Uterus (tissue), 4 donors: ENCODE results near the gene PARP9. TPM values are rescaled to one million over a fixed set of nuclear protein-coding genes. Genes with fewer than 3 reads are reported as not detected.
"Not testable (repeated sequence)": the region's sequence is repeated elsewhere in the genome, so short reads cannot be mapped to it uniquely, and the experiment has no call there.

ENCODE experiments used
- DNase-seq, 2 donors: peaks; one replicate each; pipeline ENCODE4 v3.0.0-alpha.2; 2019 to 2020
- H3K27ac ChIP-seq, 2 donors: fragments of 200-600 bp; sonication (generic); 1 replicate in 1 of 2; 2 replicates in 1 of 2; pipeline ENCODE4 v1.5.1; 2016 to 2018
- H3K27me3 ChIP-seq, 2 donors: fragments of 200-600 bp; sonication (generic); one replicate each; pipeline ENCODE4 v1.5.1; 2018 to 2019; ENCODE audit warnings: control low read depth in 1 of 2
- H3K36me3 ChIP-seq, 2 donors: fragments of 200-600 bp; sonication (generic); one replicate each; pipeline ENCODE4 v1.5.1; 2019; ENCODE audit warnings: control low read depth in 1 of 2
- H3K4me1 ChIP-seq, 2 donors: fragments of 200-600 bp; sonication (generic); one replicate each; pipeline ENCODE4 v1.5.1; 2018 to 2019; ENCODE audit warnings: control low read depth in 1 of 2
- H3K4me3 ChIP-seq, 2 donors: fragments of 200-600 bp; sonication (generic); 1 replicate in 1 of 2; 2 replicates in 1 of 2; pipeline ENCODE4 v1.5.1; 2018 to 2019; ENCODE audit warnings: mild to moderate bottlenecking in 1 of 2
- H3K9me3 ChIP-seq, 2 donors: fragments of 200-600 bp; sonication (generic); one replicate each; pipeline ENCODE4 v1.5.1; 2019; ENCODE audit warnings: control low read depth in 1 of 2
- CTCF ChIP-seq, 4 experiments: fragments of 200-600 bp in 2 of 4; fragments of 450-650 bp in 2 of 4; sonication (generic) in 2 of 4; IDR thresholded peaks; one replicate each; pipeline ENCODE4 v1.5.1; 2016 to 2019; ENCODE audit warnings: antibody characterized with exemption in 4 of 4, mild to moderate bottlenecking in 2 of 4, moderate library complexity in 1 of 4
- POLR2A ChIP-seq, 2 donors: fragments of 450-650 bp; IDR thresholded peaks; one replicate each; pipeline ENCODE4 v1.6.1; 2016; ENCODE audit warnings: antibody characterized with exemption in 2 of 2, mild to moderate bottlenecking in 1 of 2, moderate library complexity in 1 of 2
- intact Hi-C: fragments of 100-400 bp; cut with DNase I; formaldehyde crosslinking; loops from one replicate; pipeline ENCODE4 v1.15.1; 2023; ENCODE audit warnings: low total_unique reads
- total RNA-seq, 4 donors: library from RNA; depleted of rRNA in 3 of 4; stranded (reverse); fragments of >200 nt in 3 of 4; gene quantifications; one replicate each; pipeline versions ENCODE4 v1.1.0 to v1.2.4, GENCODE V29; 2014 to 2023
- donor health status: DM: yes; HTN: yes; CAD: no.

PARP9 gene
- total RNA-seq, 4 donors from 2014 or later = 16.8 to 80.7 (median 35.8) TPM

GRCh38 chr3:122576174-122576940 is 12.3 kb upstream of the PARP9 start:
- Histone ChIP-seq H3K27me3 (no peaks in the 10 kb centered on the region), H3K9me3 (no peaks in the 10 kb centered on the region), H3K36me3 (no peaks in the 10 kb centered on the region), H3K4me1 (no peaks in the 10 kb centered on the region), H3K4me3 (no peak overlapping the region), H3K27ac (no peak overlapping the region)
- TF ChIP-seq CTCF (IDR thresholded peaks at IDR 0.05) = no peak
- no peak for TF ChIP-seq POLR2A (IDR thresholded peaks at IDR 0.05)
- intact Hi-C loops = no loop called here
- DNase-seq = no peak

- intact Hi-C loops = no loop called here
- DNase-seq = peak in 1 of 2 donors; percentile 36
- H3K36me3 ChIP-seq = no peaks in the 10 kb centered on the region
- TF ChIP-seq POLR2A (IDR thresholded peaks at IDR 0.05) (no peak), CTCF (IDR thresholded peaks at IDR 0.05) (no peak)
- H3K9me3 ChIP-seq = no peaks in the 10 kb centered on the region
- no peaks in the 10 kb centered on the region for H3K27me3 ChIP-seq
- no peaks in the 10 kb centered on the region for H3K4me1 ChIP-seq
- no peak overlapping the region for H3K4me3 ChIP-seq
- H3K27ac ChIP-seq = peak overlapping the region in 1 of 2 donors; percentile 22
These were observed 8.9 kb upstream of the PARP9 start for GRCh38 chr3:122572940-122573412.

GRCh38 chr3:122568755-122569154 is 4.7 kb upstream of the PARP9 start:
- no peaks in the 10 kb centered on the region for H3K9me3 ChIP-seq
- TF ChIP-seq CTCF (IDR thresholded peaks at IDR 0.05) (no peak), POLR2A (IDR thresholded peaks at IDR 0.05) (no peak)
- H3K4me3 ChIP-seq = no peak overlapping the region
- H3K4me1 ChIP-seq = no peaks in the 10 kb centered on the region
- H3K27me3 ChIP-seq = no peaks in the 10 kb centered on the region
- H3K27ac ChIP-seq = peak overlapping the region; percentile 42 to 50
- intact Hi-C loops = no loop called here
- DNase-seq = no peak
- H3K36me3 ChIP-seq = no peaks in the 10 kb centered on the region

- H3K9me3 ChIP-seq, DNase-seq, intact Hi-C loops, H3K4me1 ChIP-seq, H3K27me3 ChIP-seq, H3K4me3 ChIP-seq, H3K36me3 ChIP-seq: not testable (repeated sequence)
- H3K27ac ChIP-seq = peak overlapping the region; percentile 42 to 50
These were observed 4.0 kb upstream of the PARP9 start for GRCh38 chr3:122568131-122568530.

- H3K4me1 ChIP-seq = peaks cover 0 to 7% of the 10 kb centered on the region in 2 donors
- H3K27ac ChIP-seq = peak overlapping the region; percentile 96
- peak overlapping the region; percentile 72 to 77 for H3K4me3 ChIP-seq
- no peaks in the 10 kb centered on the region for H3K27me3 ChIP-seq
- peak; percentile 23 for DNase-seq
- H3K9me3 ChIP-seq = no peaks in the 10 kb centered on the region
- intact Hi-C loops = loop anchor here (2.0 kb wide), 1 partner anchor 115 kb away; no protein-coding TSS in a partner anchor
- no peak for TF ChIP-seq CTCF (IDR thresholded peaks at IDR 0.05)
- no peaks in the 10 kb centered on the region for H3K36me3 ChIP-seq
These were observed 429 bp downstream of the PARP9 start for GRCh38 chr3:122563717-122564025.
